GM18505 (cell line): ENCODE measurements around the gene SPI1.

Experiments
- ATAC-seq: cut with Tn5 transposase; IDR thresholded peaks from one replicate; pipeline ENCODE4 v1.9.1; 2021; ENCODE audit not compliant: unreplicated experiment
- POLR2A ChIP-seq: IDR thresholded peaks from 4 replicates; pipeline ENCODE4 v1.6.1; 2011; ENCODE audit warnings: borderline replicate concordance; ENCODE audit not compliant: insufficient read depth, insufficient read length; ENCODE audit errors: extremely low read depth

The SPI1 gene

GRCh38 chr11:47353978-47354774 is 24.2 kb downstream of the SPI1 start:
- no peak for ATAC-seq
- TF ChIP-seq POLR2A, result no peak

- no peak for TF ChIP-seq POLR2A
These were observed 25.8 kb downstream of the SPI1 start, which contains the start of gene MYBPC3 for GRCh38 chr11:47352556-47352955. Gene MYBPC3 (minus strand): TSS chr11:47352702. CDS start chr11:47352647, 55 bp downstream.

GRCh38 chr11:47351156-47352126 is 26.9 kb downstream of the SPI1 start:
- no peak for TF ChIP-seq POLR2A
- ATAC-seq, result no peak

More at GRCh38 chr11:47352556-47352955, 25.8 kb downstream of the SPI1 start, which contains the start of gene MYBPC3:
- no peak for ATAC-seq

- no peak for ATAC-seq
- no peak for TF ChIP-seq POLR2A
These were observed 28.0 kb downstream of the SPI1 start for GRCh38 chr11:47350315-47350714.

- TF ChIP-seq POLR2A, result no peak
- ATAC-seq, result no peak
These were observed 28.7 kb downstream of the SPI1 start for GRCh38 chr11:47349521-47350095.

- no peak for TF ChIP-seq POLR2A
- ATAC-seq, result no peak
These were observed 29.5 kb downstream of the SPI1 start for GRCh38 chr11:47348859-47349258.

GRCh38 chr11:47348131-47348802 is 30.1 kb downstream of the SPI1 start:
- no peak for TF ChIP-seq POLR2A
- no peak for ATAC-seq

- TF ChIP-seq POLR2A, result no peak
- no peak for ATAC-seq
These were observed 31.2 kb downstream of the SPI1 start for GRCh38 chr11:47347137-47347536.

GRCh38 chr11:47345890-47346563 is 32.3 kb downstream of the SPI1 start:
- TF ChIP-seq POLR2A, result no peak
- ATAC-seq, result no peak

GRCh38 chr11:47342854-47343253 is 35.5 kb downstream of the SPI1 start:
- no peak for ATAC-seq
- no peak for TF ChIP-seq POLR2A

- no peak for TF ChIP-seq POLR2A
- no peak for ATAC-seq
These were observed 36.1 kb downstream of the SPI1 start for GRCh38 chr11:47342036-47342803.
